Effector CD8-positive, alpha-beta T cell (primary cell): ENCODE measurements around the gene INPP4A.

Experiments used
- DNase-seq: peaks from one replicate; lab custom pipeline; 2025; lab: John Stamatoyannopoulos, UW

Gene INPP4A

GRCh38 chr2:98460573-98461497, 16.2 kb downstream of the INPP4A start:
- no peak for DNase-seq

- no peak for DNase-seq
Measured at GRCh38 chr2:98461498-98462049, 16.9 kb downstream of the INPP4A start.

GRCh38 chr2:98463081-98463481, 18.4 kb downstream of the INPP4A start:
- DNase-seq, result no peak

DNA sequence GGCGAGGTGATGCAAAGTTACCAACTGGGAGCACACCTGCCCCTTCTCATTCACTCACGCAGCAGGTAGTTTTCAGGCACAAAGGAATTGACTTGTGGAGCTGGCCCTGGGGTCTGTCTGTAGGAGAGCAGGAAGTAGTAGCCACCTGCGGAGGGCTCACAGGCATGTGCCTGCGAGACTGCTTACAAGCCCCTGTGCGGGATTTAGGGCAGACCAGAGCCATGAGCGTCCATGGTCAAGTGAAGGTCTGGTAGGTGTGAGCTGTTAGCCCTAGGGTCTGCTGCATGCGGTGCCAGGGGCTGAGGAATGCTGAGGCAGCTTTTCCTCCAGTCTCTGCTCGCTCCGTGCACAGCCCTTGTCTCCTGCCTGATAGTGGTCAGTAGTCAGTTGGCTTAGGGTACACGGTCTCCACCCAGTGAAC, 18.9 kb downstream of the INPP4A start:
- no peak for DNase-seq

- DNase-seq, result no peak
Measured at GRCh38 chr2:98463988-98464771, 19.5 kb downstream of the INPP4A start.

DNA sequence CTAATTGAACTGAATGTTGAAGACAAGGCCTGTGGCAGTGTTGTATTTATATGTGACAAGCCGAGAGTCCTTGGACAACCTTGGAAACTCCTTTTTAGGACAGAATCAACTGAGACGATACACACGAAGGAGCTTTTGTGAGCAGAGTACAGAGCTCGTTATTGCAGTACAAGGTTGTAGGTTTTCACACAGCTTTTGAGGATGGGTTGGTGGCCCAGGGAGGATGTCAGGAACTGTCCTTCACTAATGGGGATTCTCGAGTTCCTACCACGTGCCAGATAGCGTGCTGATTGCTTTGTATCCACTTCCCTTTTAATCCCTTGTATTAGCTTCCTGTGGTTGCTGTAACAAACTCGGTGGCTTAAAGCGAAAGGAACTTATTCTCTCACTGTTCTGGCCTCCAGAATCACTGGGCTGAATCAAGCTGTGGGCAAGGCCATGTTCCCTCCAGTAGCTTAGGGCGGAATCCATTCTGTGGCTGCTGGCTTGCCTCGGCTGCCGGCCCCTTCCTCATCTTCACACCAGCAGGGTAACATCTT, 20.2 kb downstream of the INPP4A start:
- DNase-seq, result no peak

GRCh38 chr2:98465456-98466226, 21.0 kb downstream of the INPP4A start:
- DNase-seq, result peak; percentile 68

- no peak for DNase-seq
Measured at GRCh38 chr2:98467082-98467536, 22.5 kb downstream of the INPP4A start.

- DNase-seq, result no peak
Measured at GRCh38 chr2:98467652-98468051, 23.0 kb downstream of the INPP4A start.

GRCh38 chr2:98468621-98469236, 24.1 kb downstream of the INPP4A start:
- DNase-seq, result no peak

DNA sequence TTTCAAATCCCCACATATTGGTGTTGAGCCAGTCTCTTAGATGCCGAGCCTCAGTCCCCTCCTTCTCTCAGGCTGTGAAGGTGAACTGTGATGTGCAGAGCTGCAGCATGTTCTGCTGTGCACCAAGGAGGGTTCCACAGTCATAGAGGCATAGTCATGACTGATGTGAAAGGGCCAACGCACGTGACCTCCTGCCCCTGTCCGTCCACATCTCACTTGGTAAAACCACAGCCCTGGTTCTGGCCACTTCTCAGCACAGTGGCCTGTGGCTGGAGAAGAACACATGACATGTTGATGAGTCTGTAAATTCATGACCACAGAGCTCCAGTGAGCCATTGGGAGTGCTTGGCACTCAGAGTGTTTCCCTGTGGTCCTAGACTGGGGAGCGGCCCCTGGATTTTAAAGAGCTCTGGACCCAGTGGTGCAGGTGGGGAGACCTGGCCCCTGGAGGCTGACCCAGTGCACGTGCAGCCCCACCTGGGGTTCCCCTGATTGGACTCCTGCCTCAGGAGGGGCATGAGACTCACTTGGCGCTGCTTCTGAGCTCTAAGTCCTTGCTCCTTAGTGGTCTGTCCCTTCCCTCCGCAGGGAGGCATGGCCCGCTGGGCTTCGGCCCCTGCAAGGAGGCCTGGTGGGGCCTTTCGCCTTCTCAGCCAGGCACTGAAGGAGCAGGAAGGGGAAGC, 25.3 kb downstream of the INPP4A start:
- no peak for DNase-seq

- DNase-seq, result no peak
Measured at GRCh38 chr2:98470851-98471255, 26.2 kb downstream of the INPP4A start.

GRCh38 chr2:98471402-98472131, 26.9 kb downstream of the INPP4A start:
- DNase-seq, result no peak

DNA sequence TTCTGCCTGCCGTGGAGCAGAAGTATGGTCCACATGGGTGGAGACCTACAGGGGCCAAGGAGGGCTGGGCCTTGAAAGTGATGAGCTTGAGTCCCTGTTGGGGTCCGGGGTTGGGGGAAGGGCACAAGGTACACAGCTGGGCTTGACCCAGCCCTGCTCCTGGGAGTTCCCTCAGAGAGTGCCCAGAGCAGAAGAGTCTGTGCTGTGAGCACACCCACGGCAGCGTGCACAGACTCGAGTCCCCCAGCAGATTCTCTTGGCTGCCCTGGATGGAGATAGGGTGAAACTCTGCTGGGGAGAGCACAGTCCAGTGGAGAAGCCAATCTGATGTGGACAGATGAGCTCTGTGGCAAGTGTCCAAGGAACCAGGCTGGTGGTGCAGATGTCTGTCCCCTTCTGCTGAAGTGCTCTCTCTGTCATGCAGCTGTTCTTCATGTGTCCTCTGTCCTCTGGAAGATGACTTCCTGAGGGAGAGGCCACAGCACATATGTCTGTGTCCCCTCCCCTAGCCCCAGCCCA, 27.5 kb downstream of the INPP4A start:
- no peak for DNase-seq

DNA sequence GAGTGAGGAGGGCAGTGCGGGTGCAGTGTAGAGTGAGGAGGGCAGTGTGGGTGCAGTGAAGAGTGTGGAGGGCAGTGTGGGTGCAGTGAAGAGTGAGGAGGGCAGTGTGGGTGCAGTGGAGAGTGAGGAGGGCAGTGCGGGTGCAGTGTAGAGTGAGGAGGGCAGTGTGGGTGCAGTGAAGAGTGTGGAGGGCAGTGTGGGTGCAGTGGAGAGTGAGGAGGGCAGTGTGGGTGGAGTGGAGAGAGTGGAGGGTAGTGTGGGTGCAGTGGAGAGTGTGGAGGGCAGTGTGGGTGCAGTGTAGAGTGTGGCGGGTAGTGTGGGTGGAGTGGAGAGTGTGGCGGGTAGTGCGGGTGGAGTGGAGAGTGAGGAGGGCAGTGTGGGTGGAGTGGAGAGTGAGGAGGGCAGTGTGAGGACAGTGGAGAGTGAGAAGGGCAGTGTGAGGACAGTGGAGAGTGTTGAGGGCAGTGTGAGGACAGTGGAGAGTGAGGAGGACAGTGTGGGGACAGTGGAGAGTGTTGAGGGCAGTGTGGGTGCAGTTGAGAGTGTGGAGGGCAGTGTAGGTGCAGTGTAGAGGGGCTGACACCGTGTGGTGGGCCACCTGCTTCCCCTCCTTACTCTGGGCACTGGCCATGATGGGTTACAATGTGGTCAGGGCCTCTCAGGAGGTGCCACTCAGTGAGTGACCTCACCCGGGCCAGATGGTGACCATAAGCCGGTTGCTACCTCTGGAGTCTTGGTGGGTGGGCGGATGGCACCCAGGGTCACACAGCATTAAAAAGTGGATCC, 28.5 kb downstream of the INPP4A start:
- DNase-seq, result no peak

DNA sequence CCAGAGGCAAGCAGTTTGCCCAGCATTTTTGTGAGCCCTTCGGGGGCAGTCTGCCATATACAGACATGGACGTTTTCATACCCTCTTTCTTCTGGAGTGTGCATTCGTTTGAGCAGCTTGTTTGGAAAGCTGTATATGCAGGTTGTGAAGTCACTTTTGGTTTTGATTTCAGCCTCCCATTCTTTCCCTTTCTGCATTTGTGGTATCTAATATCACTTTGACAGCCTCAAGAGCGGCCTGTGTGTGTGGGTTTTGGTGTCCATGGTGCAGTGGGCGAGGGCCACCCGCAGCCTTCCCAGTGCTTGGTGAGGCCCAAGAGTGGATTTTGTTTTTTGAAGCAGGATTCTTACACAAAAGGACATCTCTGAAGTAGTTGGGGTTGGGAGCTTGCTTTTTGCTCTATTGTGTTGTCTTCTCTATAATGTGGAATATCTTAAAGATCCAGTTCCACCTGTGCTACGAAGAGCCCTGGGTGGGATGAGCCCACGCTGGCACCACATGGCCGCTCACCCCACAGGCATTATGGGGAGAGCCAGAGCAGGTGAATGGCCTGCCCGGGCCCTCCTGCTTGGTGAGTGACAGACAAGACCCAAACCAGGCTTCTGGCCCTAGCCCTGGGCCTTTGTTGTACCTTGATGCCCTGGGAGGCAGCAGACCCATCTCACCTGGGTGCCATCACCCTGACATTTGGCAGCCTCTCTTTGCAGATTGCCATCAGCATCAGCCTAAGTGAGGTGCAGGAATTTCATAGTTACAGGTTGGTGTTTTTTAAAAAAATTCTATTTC, 29.5 kb downstream of the INPP4A start:
- DNase-seq, result no peak

- no peak for DNase-seq
Measured at GRCh38 chr2:98474979-98475632, 30.4 kb downstream of the INPP4A start.
